KOPT-K1 (cell line): Measurements from ENCODE around the gene TOR4A.
"Not testable (repeated sequence)": the region's sequence is repeated elsewhere in the genome, so short reads cannot be mapped to it uniquely, and the experiment has no call there.

Source experiments
- H3K27ac ChIP-seq: fragments of 200-600 bp; sonication (generic); 2 replicates; pipeline ENCODE4 v1.5.1; 2016; ENCODE audit warnings: antibody characterized with exemption, mild to moderate bottlenecking, low read depth, low read length; ENCODE audit not compliant: poor library complexity, severe bottlenecking
- H3K36me3 ChIP-seq: fragments of 200-600 bp; sonication (generic); 2 replicates; pipeline ENCODE4 v1.5.1; 2017; ENCODE audit warnings: antibody characterized with exemption, mild to moderate bottlenecking, low read length, moderate library complexity; ENCODE audit not compliant: insufficient read depth
- H3K9me3 ChIP-seq: fragments of 200-600 bp; sonication (generic); 2 replicates; pipeline ENCODE4 v1.5.1; 2017; ENCODE audit warnings: antibody characterized with exemption, low read length, mild to moderate bottlenecking; ENCODE audit not compliant: insufficient read depth, poor library complexity, severe bottlenecking

TOR4A gene

DNA sequence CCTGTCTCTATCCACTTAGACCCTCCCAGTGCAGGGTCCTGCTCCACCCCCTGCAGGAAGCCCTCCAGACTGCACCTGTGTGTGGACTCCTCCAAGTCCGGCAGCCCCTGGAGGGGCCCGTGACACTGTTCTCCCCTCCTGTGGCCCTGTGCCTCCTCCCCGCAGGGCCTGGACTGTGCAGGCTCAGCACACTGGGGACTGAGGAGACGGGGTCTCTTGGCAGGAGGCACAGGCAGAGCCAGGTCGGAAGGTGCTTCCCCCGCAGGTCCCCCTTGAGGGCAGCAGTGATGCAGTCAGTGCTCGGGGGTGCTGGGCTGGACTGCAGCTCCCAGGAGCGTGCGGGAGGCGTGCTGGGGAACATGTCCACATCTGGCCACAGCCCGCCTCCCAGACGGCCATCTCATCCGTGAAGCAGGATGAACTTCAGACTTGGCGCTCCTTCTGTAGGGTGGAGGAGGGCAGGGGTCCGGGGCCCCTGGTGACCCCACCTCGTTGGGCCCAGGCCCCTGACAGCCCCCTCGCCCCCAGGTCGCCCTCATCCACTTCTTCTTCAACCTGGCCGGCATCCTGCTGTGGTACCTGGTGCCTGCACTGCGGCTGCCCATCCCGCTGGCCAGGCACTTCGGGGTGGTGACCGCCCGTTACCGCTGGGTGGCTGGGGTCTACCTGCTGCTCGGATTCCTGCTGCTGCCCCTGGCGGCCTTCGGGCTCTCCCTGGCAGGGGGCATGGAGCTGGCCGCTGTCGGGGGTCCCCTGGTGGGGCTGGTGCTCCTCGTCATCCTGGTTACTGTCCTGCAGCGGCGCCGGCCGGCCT lies 41.9 kb upstream of the TOR4A start:
- no peaks in the 10 kb centered on the region for H3K36me3 ChIP-seq
- no peaks in the 10 kb centered on the region for H3K9me3 ChIP-seq
- H3K27ac ChIP-seq, result no peak overlapping the region

- Histone ChIP-seq H3K27ac (no peak overlapping the region), H3K9me3 (no peaks in the 10 kb centered on the region), H3K36me3 (no peaks in the 10 kb centered on the region)
These were observed 41.1 kb upstream of the TOR4A start for GRCh38 chr9:137236238-137236935.

GRCh38 chr9:137236936-137237421 lies 40.5 kb upstream of the TOR4A start:
- Histone ChIP-seq H3K36me3 (peaks cover 2% of the 10 kb centered on the region), H3K27ac (no peak overlapping the region)

DNA sequence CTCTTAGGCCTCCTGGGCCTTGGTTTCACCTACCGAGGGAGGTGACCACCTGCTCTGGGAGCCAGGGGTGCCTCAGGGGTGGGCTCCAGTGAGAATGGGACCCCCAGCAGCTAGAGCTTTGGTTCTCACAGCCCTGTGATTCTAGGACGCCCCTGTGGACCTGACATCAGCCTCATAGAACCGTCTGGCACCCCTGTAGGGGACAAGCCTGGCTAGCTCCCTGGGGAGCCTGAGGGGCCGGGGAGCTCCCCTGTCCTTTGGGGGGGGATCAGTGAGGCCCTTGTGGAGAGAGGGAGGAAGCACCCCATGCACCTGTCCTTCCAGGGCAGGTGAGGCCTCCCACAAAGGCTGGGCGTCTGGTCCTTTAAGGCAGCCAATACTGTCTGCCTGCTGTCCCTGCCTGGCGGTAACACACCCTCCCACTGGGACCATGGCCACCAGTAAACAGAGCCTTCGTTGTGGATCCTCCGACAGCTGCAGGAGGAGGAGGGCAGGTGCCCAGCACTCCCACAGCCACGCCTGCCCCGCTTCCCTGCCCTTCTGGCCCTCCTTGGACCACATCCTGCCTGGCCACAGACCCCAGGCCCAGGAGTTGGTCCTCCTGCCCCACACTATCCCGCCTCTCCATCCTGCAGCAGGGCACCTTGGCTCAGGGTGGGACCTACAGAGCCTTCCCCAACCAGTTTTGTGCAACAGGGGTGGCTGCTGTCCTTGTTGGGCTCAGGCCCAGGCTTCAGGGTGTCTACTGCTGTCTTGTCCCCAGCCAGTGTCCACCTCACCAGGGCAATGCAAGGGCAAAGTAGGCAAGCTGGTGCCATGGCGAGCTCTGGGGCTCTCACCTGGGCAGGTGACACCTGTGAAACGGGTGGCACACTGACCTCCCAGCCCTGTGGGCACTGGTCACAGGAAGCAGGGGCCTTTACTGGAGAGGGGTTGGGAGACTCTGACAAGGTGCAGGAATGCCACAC lies 39.5 kb upstream of the TOR4A start:
- H3K9me3 ChIP-seq, result no peaks in the 10 kb centered on the region
- H3K36me3 ChIP-seq, result peaks cover 12% of the 10 kb centered on the region
- H3K27ac ChIP-seq, result no peak overlapping the region

More at GRCh38 chr9:137236936-137237421, 40.5 kb upstream of the TOR4A start:
- no peaks in the 10 kb centered on the region for H3K9me3 ChIP-seq

DNA sequence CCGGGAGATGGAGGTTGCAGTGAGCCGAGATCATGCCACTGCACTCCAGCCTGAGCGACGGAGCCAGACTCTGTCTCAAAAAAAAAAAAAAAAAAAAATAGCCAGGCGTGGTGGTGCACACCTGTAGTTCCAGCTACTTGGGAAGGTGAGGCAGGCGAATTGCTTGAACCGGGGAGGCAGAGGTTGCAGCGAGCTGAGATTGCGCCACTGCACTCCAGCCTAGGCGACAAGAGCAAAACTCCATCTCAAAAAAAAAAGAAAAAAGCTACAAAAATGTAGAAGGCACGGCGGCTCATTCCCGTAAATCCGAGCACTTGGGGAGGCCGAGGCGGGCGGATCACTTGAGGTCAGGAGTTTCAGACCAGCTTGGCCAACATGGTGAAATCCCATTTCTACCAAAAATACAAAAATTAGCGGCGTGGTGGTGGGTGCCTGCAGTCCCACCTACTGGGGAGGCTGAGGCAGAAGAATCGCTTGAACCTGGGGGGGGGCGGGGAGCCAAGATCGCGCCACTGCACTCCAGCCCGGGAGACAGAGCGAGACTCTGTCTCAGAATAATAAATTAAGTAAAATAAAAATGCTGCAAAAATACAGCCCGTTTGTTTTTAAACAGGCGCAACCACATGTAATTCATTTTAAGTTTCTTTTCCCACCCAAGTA lies 37.9 kb upstream of the TOR4A start:
- not testable (repeated sequence) for H3K9me3 ChIP-seq
- Histone ChIP-seq H3K36me3 (peaks cover 23% of the 10 kb centered on the region), H3K27ac (peak overlapping the region; percentile 92)

GRCh38 chr9:137240318-137240840 lies 37.1 kb upstream of the TOR4A start:
- H3K36me3 ChIP-seq, result peaks cover 23% of the 10 kb centered on the region
- no peaks in the 10 kb centered on the region for H3K9me3 ChIP-seq
- H3K27ac ChIP-seq, result peak overlapping the region; percentile 92

GRCh38 chr9:137240841-137241489 lies 36.6 kb upstream of the TOR4A start, which contains the start of gene TUBB4B:
Gene TUBB4B, plus strand, starts transcription at chr9:137241287. Its CDS starts 74 bp downstream, at chr9:137241361.
- Histone ChIP-seq H3K27ac (peak within 1 kb of the TSS; percentile 92), H3K9me3 (no peaks in the 10 kb centered on the region), H3K36me3 (peaks cover 23% of the 10 kb centered on the region)

GRCh38 chr9:137241490-137242268 lies 35.8 kb upstream of the TOR4A start:
- Histone ChIP-seq H3K36me3 (peaks cover 23% of the 10 kb centered on the region), H3K27ac (peak overlapping the region; percentile 71), H3K9me3 (no peaks in the 10 kb centered on the region)

DNA sequence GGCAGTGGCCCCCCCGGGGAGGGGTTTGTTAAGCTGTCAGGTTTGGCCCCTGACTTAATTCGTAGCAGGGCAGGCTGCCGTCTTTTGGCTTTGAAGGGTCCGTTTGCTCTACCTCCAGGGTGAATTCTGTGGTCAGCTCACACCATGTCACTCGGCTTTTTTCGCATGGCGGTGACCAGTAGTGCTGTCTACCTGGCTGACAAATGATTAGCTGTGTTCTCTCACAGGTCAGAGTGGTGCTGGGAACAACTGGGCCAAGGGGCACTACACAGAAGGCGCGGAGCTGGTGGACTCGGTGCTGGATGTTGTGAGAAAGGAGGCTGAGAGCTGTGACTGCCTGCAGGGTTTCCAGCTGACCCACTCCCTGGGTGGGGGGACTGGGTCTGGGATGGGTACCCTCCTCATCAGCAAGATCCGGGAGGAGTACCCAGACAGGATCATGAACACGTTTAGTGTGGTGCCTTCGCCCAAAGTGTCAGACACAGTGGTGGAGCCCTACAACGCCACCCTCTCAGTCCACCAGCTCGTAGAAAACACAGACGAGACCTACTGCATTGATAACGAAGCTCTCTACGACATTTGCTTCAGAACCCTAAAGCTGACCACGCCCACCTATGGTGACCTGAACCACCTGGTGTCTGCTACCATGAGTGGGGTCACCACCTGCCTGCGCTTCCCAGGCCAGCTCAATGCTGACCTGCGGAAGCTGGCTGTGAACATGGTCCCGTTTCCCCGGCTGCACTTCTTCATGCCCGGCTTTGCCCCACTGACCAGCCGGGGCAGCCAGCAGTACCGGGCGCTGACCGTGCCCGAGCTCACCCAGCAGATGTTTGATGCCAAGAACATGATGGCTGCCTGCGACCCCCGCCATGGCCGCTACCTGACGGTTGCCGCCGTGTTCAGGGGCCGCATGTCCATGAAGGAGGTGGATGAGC lies 35.0 kb upstream of the TOR4A start:
- Histone ChIP-seq H3K9me3 (no peaks in the 10 kb centered on the region), H3K27ac (peak overlapping the region; percentile 71), H3K36me3 (peaks cover 23% of the 10 kb centered on the region)

- peaks cover 23% of the 10 kb centered on the region for H3K36me3 ChIP-seq
- not testable (repeated sequence) for H3K27ac ChIP-seq, H3K9me3 ChIP-seq
These were observed 34.3 kb upstream of the TOR4A start for GRCh38 chr9:137243266-137243625.

DNA sequence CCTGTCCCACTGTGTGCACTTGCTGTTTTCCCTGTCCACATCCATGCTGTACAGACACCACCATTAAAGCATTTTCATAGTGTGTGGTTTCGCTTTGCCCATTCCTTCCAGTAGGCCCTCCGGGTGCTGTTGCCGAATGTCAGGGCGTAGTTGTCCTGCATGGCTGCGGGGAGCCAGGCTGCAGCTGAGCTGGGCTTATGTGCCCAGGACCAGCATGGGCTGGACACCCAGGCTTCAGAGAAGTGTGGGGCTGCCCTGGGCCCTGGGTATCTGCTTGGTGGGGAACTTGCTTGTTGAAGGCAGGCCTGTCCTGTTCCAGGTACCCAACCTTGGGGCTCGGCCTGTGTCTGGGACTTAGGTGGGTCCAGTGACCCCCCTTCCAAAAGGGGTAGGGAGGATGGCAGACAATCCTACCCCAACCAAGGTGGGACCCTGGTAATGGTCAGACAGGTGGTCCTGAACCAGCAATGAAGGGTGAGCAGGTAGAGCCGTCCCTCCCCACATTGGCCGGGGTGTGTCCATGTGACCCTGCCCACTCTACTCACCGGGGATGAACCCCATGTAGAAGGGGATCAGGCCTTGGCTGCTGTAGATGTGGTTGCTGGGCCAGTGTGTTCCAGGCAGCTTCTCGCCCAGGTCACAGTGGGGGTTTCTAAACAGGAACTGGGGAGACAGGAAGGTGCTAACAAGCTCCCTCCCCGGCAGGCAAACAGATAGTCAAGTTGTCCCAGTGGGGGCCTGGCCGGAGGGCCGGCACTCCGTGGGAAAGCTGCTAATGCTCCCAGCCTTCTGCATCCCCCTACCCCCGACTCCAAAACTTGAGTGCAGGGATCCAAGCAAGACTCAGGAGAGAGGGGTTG lies 33.7 kb upstream of the TOR4A start:
- Histone ChIP-seq H3K36me3 (peaks cover 23% of the 10 kb centered on the region), H3K27ac (no peak overlapping the region), H3K9me3 (no peaks in the 10 kb centered on the region)
